Measurements from ENCODE around the gene ARFGEF3. TPM values are rescaled to one million over a fixed set of nuclear protein-coding genes. Genes with fewer than 3 reads are reported as not detected.

ARFGEF3 gene
- total RNA-seq, 1 donor from 2014 or later, result 1.9 TPM

DNA sequence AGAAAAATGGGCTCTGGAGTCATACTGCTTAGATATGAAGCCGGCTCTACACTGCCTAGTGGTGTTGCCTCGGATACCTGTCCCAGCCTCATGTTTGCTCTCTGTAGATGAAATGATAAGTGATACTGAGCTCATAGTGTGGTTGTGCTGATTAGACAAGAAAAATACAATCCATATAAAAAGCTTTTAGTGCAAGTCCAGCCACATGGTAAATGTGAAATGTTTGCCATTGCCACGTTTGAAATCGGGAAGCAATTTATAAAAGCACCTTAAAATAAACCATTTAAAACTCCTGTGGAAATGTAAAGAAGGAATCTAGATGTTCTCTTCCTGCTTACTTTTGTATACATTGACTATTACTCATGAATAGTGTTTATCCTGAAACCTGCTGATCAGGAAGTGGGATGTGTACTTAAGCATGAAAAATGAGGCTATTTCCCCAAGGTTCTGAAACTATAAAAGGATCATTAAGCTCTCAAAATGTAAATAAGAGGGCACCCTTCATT lies 69.7 kb downstream of the ARFGEF3 start:
- DNase-seq (ENCODE audit: low read depth) (no peak), FAIRE-seq (no peak)
- Mint-ChIP-seq H3K36me3 (ENCODE audit: low read depth, unreplicated experiment) (no peaks in the 10 kb centered on the region), H3K27ac (ENCODE audit: unreplicated experiment) (no peak overlapping the region), H3K9me3 (ENCODE audit: unreplicated experiment) (no peaks in the 10 kb centered on the region), H3K27me3 (ENCODE audit: low read depth, unreplicated experiment) (no peaks in the 10 kb centered on the region), H3K4me3 (ENCODE audit: unreplicated experiment) (no peak overlapping the region), H3K4me1 (ENCODE audit: low read depth, unreplicated experiment) (no peaks in the 10 kb centered on the region)
- no peaks in the 10 kb centered on the region for H4K20me1 ChIP-seq (ENCODE audit: insufficient read depth, low read length)
- H3K27ac ChIP-seq (ENCODE audit: low read depth, low read length), result no peak overlapping the region
- no peaks in the 10 kb centered on the region for H3K4me1 ChIP-seq (ENCODE audit: insufficient read depth, low read length)
- no peak for TF ChIP-seq EZH2 (IDR thresholded peaks at IDR 0.05; ENCODE audit: insufficient read depth, low read length)
- TF ChIP-seq, protein P1, sequence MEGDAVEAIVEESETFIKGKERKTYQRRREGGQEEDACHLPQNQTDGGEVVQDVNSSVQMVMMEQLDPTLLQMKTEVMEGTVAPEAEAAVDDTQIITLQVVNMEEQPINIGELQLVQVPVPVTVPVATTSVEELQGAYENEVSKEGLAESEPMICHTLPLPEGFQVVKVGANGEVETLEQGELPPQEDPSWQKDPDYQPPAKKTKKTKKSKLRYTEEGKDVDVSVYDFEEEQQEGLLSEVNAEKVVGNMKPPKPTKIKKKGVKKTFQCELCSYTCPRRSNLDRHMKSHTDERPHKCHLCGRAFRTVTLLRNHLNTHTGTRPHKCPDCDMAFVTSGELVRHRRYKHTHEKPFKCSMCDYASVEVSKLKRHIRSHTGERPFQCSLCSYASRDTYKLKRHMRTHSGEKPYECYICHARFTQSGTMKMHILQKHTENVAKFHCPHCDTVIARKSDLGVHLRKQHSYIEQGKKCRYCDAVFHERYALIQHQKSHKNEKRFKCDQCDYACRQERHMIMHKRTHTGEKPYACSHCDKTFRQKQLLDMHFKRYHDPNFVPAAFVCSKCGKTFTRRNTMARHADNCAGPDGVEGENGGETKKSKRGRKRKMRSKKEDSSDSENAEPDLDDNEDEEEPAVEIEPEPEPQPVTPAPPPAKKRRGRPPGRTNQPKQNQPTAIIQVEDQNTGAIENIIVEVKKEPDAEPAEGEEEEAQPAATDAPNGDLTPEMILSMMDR (IDR thresholded peaks at IDR 0.05; ENCODE audit: insufficient read depth, low read depth, low read length), result no peak
- peak overlapping the region; percentile 16 for H3K4me2 ChIP-seq (ENCODE audit: low read length)
- no peak overlapping the region for H2AFZ ChIP-seq (ENCODE audit: low read depth, low read length)
- H3K9me3 ChIP-seq (ENCODE audit: insufficient read depth, low read depth, low read length), result no peaks in the 10 kb centered on the region
- H3K27me3 ChIP-seq (ENCODE audit: insufficient read depth, low read length), result no peaks in the 10 kb centered on the region
- no peaks in the 10 kb centered on the region for H3K36me3 ChIP-seq (ENCODE audit: insufficient read depth, low read length)
- H3K4me3 ChIP-seq (ENCODE audit: insufficient read depth, low read depth, low read length), result no peak overlapping the region
- H3K9ac ChIP-seq (ENCODE audit: low read length), result no peak overlapping the region
- H3K79me2 ChIP-seq (ENCODE audit: insufficient read depth, low read length), result no peaks in the 10 kb centered on the region

DNA sequence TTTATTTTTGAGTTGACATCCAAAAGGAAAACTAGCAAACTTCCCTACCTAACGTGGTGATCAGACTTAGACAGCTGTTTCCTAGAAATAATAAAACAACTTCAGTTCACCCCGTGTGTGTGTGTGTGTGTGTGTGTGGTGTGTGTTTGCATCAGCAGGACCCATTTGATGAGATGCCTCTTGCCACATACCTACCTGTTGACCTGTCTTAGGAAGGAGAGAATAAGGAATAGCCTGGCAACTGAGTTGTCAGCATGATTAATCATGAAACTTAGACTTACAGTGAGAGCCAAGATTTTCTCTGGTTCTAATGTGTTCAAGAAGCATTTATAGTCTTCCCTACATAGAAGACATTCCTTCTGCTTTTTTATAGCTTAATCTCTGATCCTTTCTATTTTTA lies 72.6 kb downstream of the ARFGEF3 start:
- H3K27ac Mint-ChIP-seq (ENCODE audit: unreplicated experiment), result no peak overlapping the region
- Histone ChIP-seq H3K36me3 (ENCODE audit: insufficient read depth, low read length) (no peaks in the 10 kb centered on the region), H3K4me3 (ENCODE audit: insufficient read depth, low read depth, low read length) (no peak overlapping the region), H3K27me3 (ENCODE audit: insufficient read depth, low read length) (no peaks in the 10 kb centered on the region), H4K20me1 (ENCODE audit: insufficient read depth, low read length) (no peaks in the 10 kb centered on the region), H3K9me3 (ENCODE audit: insufficient read depth, low read depth, low read length) (no peaks in the 10 kb centered on the region), H3K4me1 (ENCODE audit: insufficient read depth, low read length) (no peaks in the 10 kb centered on the region), H3K9ac (ENCODE audit: low read length) (no peak overlapping the region), H3K27ac (ENCODE audit: low read depth, low read length) (no peak overlapping the region), H2AFZ (ENCODE audit: low read depth, low read length) (no peak overlapping the region), H3K79me2 (ENCODE audit: insufficient read depth, low read length) (no peaks in the 10 kb centered on the region), H3K4me2 (ENCODE audit: low read length) (no peak overlapping the region)
- H3K36me3 Mint-ChIP-seq (ENCODE audit: low read depth, unreplicated experiment), result no peaks in the 10 kb centered on the region
- H3K9me3 Mint-ChIP-seq (ENCODE audit: unreplicated experiment), result no peaks in the 10 kb centered on the region
- H3K4me1 Mint-ChIP-seq (ENCODE audit: low read depth, unreplicated experiment), result no peaks in the 10 kb centered on the region
- DNase-seq (ENCODE audit: low read depth) (peak; percentile 44), FAIRE-seq (no peak)
- no peak for TF ChIP-seq EZH2 (IDR thresholded peaks at IDR 0.05; ENCODE audit: insufficient read depth, low read length)
- TF ChIP-seq, protein P1 (IDR thresholded peaks at IDR 0.05; ENCODE audit: insufficient read depth, low read depth, low read length), result no peak
- no peak overlapping the region for H3K4me3 Mint-ChIP-seq (ENCODE audit: unreplicated experiment)
- no peaks in the 10 kb centered on the region for H3K27me3 Mint-ChIP-seq (ENCODE audit: low read depth, unreplicated experiment)

DNA sequence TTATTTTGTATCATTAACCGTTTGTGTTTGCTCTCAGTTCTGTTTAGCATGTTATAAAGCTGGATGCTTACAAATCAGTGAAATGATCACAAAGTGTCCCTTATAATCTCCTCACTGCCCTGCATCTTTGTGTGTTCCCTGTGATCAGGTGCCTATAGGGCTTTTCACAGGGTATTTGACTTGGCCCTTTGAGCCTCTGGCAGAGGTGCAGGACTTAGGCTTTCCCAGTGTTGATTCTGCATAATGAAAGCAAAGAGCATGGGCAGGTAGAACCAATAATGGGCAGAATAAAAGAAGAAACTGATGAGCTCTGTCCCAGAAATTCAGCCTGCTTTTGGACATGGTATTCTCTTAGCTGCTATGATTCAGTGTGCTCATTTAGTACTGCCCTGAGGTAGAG lies 73.5 kb downstream of the ARFGEF3 start:
- no peaks in the 10 kb centered on the region for H4K20me1 ChIP-seq (ENCODE audit: insufficient read depth, low read length)
- no peaks in the 10 kb centered on the region for H3K27me3 Mint-ChIP-seq (ENCODE audit: low read depth, unreplicated experiment)
- H3K4me3 Mint-ChIP-seq (ENCODE audit: unreplicated experiment), result no peak overlapping the region
- no peak for FAIRE-seq
- H3K27ac Mint-ChIP-seq (ENCODE audit: unreplicated experiment), result no peak overlapping the region
- no peaks in the 10 kb centered on the region for H3K79me2 ChIP-seq (ENCODE audit: insufficient read depth, low read length)
- H3K9ac ChIP-seq (ENCODE audit: low read length), result no peak overlapping the region
- no peak overlapping the region for H3K27ac ChIP-seq (ENCODE audit: low read depth, low read length)
- H3K4me1 ChIP-seq (ENCODE audit: insufficient read depth, low read length), result peaks cover under 1% of the 10 kb centered on the region
- no peaks in the 10 kb centered on the region for H3K36me3 ChIP-seq (ENCODE audit: insufficient read depth, low read length)
- DNase-seq (ENCODE audit: low read depth), result no peak
- no peak overlapping the region for H3K4me3 ChIP-seq (ENCODE audit: insufficient read depth, low read depth, low read length)
- no peaks in the 10 kb centered on the region for H3K4me1 Mint-ChIP-seq (ENCODE audit: low read depth, unreplicated experiment)
- TF ChIP-seq, protein P1 (IDR thresholded peaks at IDR 0.05; ENCODE audit: insufficient read depth, low read depth, low read length), result no peak
- no peak for TF ChIP-seq EZH2 (IDR thresholded peaks at IDR 0.05; ENCODE audit: insufficient read depth, low read length)
- H3K27me3 ChIP-seq (ENCODE audit: insufficient read depth, low read length), result no peaks in the 10 kb centered on the region
- H2AFZ ChIP-seq (ENCODE audit: low read depth, low read length), result no peak overlapping the region
- H3K4me2 ChIP-seq (ENCODE audit: low read length), result no peak overlapping the region
- no peaks in the 10 kb centered on the region for H3K36me3 Mint-ChIP-seq (ENCODE audit: low read depth, unreplicated experiment)
- H3K9me3 Mint-ChIP-seq (ENCODE audit: unreplicated experiment), result no peaks in the 10 kb centered on the region
- H3K9me3 ChIP-seq (ENCODE audit: insufficient read depth, low read depth, low read length), result no peaks in the 10 kb centered on the region

Data from astrocyte (in vitro differentiated cells and primary cell).